AG04450 (cell line): ENCODE measurements around the gene DPM2. TPM values are rescaled to one million over a fixed set of nuclear protein-coding genes. Genes with fewer than 3 reads are reported as not detected.

Experiments
- CTCF ChIA-PET: fragments of 300-600, 350-600 bp; formaldehyde crosslinking; extraction: SDS; loops from one replicate; lab custom pipeline; 2022; ENCODE audit warnings: antibody characterized with exemption, inconsistent platforms; lab: Charles Lee
- POLR2A ChIA-PET: fragments of 350-600 bp; formaldehyde crosslinking; extraction: SDS; loops from one replicate; lab custom pipeline; 2021; ENCODE audit warnings: antibody characterized with exemption, inconsistent platforms; lab: Yijun Ruan, JAX
- DNase-seq: peaks from one replicate; pipeline ENCODE4 v3.0.0-alpha.2; 2011; ENCODE audit warnings: low read depth, low spot score
- H3K27ac ChIP-seq: one replicate; pipeline ENCODE4 v1.5.1; 2012; ENCODE audit warnings: low read depth, low read length, control low read depth
- H3K27me3 ChIP-seq: one replicate; pipeline ENCODE4 v1.6.0; 2012; ENCODE audit warnings: low read length; ENCODE audit not compliant: control insufficient read depth, insufficient read depth
- H3K4me3 ChIP-seq: 2 replicates; pipeline ENCODE4 v1.5.1; 2011; ENCODE audit warnings: mild to moderate bottlenecking, low read depth, low read length, control low read depth
- H3K9me3 ChIP-seq: 2 replicates; pipeline ENCODE4 v1.5.1; 2012; ENCODE audit warnings: low read length; ENCODE audit not compliant: control insufficient read depth, insufficient read depth
- polyA plus RNA-seq: library from polyadenylated mRNA; depleted of rRNA; stranded (reverse); fragments of >200 nt; gene quantifications from 2 replicates; pipeline ENCODE4 v1.2.3, GENCODE V29; 2011
- TF ChIP-seq, protein P1 (sequence below): IDR thresholded peaks from 2 replicates; pipeline ENCODE4 v1.5.1; 2011; ENCODE audit warnings: low read depth, low read length, control low read depth, inconsistent platforms

The DPM2 gene
- polyA plus RNA-seq, 1 experiment = 25.3 TPM

DNA sequence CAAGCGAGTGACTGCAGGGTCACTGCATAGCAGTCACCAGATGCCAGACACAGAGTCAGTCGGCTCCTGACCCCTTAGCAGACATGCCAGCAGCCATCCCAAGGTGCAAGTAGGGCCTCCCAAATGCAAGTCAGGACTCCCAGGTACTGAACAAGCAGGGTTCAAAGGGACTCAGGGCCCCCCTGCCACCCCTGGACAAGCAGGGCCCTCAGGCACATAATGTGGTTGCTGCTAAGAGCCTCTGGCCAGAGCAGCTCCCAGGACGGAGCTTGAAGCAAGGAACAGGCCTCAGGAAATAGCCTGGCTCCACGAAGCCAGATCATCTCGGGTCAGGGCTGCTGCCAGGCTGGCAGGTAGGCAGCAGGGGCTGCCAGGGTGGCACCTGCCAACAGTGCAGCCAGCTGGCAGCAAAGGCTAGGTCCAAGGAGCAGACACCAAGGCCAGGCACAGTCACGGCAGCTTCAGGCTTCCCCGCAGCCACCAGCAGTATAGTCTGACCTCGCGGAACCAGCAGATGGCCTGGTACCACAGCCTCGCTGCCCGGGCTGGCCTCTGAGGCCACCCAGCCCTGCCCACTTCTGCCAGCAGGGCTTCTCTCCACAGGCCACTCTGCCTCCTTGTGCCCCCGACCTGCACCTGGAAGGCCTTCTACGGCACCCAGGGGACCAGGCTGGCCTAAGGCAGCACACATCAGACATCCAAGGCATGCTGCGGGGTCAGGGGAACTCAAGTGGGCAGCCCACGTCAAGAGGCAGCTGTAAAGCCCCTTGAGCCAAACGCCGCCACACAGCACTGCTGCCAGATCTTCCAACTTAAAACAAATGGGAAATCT is 35.7 kb upstream of the DPM2 start:
- no peaks in the 10 kb centered on the region; the same call in 1 of the 2 replicates for H3K9me3 ChIP-seq
- ChIA-PET POLR2A (no interaction called here), CTCF (no interaction called here)
- H3K27me3 ChIP-seq = no peaks in the 10 kb centered on the region
- no peak overlapping the region for H3K27ac ChIP-seq
- no peak overlapping the region for H3K4me3 ChIP-seq
- TF ChIP-seq, protein P1, sequence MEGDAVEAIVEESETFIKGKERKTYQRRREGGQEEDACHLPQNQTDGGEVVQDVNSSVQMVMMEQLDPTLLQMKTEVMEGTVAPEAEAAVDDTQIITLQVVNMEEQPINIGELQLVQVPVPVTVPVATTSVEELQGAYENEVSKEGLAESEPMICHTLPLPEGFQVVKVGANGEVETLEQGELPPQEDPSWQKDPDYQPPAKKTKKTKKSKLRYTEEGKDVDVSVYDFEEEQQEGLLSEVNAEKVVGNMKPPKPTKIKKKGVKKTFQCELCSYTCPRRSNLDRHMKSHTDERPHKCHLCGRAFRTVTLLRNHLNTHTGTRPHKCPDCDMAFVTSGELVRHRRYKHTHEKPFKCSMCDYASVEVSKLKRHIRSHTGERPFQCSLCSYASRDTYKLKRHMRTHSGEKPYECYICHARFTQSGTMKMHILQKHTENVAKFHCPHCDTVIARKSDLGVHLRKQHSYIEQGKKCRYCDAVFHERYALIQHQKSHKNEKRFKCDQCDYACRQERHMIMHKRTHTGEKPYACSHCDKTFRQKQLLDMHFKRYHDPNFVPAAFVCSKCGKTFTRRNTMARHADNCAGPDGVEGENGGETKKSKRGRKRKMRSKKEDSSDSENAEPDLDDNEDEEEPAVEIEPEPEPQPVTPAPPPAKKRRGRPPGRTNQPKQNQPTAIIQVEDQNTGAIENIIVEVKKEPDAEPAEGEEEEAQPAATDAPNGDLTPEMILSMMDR = no peak
- no peak for DNase-seq

DNA sequence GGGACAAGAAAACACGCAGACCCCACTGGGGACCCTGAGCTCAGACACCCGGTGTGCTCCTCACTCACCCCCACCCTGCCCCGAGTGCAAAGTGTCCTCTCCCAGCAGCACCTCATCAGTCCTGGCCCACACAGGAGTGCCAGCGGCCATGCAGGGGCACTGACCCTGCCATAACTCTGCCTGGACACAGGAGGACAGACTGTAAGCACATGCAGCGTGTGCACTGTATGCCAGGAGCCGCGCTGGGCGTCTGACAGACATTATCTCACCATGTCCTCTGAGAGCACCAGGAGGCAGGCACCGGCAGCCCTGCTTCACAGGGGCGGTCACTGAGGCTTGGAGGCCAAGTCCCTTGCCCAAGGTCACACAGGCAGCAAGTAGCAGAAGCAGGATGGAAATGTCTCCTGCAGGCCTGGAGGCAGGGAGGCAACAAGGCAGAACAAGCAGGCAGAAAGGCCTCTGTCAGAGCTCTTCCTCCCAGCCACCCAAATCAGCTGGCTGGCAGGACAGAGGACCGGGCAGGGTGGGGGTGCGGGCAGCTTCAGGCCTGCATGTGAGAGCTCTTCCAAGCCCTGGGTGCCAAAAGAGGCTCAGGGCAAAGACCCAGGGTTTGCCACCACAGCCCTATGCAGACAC is 34.7 kb upstream of the DPM2 start:
- H3K27me3 ChIP-seq = no peaks in the 10 kb centered on the region
- no peak for DNase-seq

DNA sequence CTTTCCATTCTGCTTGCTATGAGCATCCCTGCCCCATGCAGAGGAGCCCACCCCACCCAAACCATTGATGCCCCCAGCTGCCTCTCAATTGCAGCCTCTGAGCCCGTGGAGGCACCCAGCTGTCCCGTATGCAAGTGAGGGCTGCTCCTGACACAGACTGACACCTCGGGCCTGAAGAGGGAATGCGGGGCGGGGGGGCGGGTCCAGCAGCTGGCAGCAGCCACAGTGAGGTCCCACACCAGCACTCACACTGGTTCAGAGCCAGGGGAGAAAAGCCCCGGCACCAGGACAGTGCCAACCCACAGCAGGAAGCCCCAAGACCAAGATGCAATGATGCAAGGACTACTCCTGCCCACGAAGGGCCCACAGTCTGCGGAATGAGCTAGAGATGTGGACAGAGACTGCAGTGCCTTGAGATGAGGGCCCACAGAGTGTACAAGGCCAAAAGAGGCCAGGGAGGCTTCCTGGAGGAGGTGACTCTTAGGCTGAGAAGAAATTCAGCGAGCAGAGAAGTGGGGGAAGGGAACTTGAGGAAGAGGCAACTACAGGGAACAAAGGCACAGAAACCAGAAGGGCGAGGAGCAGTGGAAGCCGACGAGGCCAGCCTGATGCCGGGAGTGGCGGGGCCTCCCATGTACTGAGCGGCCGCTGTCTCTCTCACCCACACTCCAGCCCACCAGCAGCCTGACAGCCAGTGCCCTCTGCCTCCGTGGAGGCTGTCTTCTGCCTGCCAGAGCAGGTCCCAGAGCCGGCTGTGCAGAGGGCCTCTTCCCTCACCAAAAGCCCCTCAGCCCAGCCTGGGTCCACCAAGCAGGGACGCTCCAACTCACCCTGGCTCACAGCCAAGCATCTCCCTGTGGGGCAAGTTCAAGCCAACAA is 33.9 kb upstream of the DPM2 start:
- TF ChIP-seq, protein P1 = no peak
- no peak for DNase-seq
- ChIA-PET POLR2A (no interaction called here), CTCF (interaction anchor here (0.6 to 1.5 kb wide), 3 partner anchors 28 to 146 kb away, joined by 3 to 5 read pairs (median 4); partner anchors contain the start of gene NAIF1)
- Histone ChIP-seq H3K4me3 (no peak overlapping the region), H3K27me3 (no peaks in the 10 kb centered on the region), H3K27ac (no peak overlapping the region), H3K9me3 (no peaks in the 10 kb centered on the region; the same call in 1 of the 2 replicates)

More for the DNA sequence above, 34.7 kb upstream of the DPM2 start:
- POLR2A ChIA-PET = no interaction called here
- Histone ChIP-seq H3K27ac (no peak overlapping the region), H3K4me3 (no peak overlapping the region), H3K9me3 (no peaks in the 10 kb centered on the region; the same call in 1 of the 2 replicates)
- CTCF ChIA-PET = interaction anchor here (0.6 to 1.5 kb wide), 3 partner anchors 29 to 146 kb away, joined by 3 to 5 read pairs (median 4); partner anchors contain the start of gene NAIF1
- TF ChIP-seq, protein P1 = no peak

DNA sequence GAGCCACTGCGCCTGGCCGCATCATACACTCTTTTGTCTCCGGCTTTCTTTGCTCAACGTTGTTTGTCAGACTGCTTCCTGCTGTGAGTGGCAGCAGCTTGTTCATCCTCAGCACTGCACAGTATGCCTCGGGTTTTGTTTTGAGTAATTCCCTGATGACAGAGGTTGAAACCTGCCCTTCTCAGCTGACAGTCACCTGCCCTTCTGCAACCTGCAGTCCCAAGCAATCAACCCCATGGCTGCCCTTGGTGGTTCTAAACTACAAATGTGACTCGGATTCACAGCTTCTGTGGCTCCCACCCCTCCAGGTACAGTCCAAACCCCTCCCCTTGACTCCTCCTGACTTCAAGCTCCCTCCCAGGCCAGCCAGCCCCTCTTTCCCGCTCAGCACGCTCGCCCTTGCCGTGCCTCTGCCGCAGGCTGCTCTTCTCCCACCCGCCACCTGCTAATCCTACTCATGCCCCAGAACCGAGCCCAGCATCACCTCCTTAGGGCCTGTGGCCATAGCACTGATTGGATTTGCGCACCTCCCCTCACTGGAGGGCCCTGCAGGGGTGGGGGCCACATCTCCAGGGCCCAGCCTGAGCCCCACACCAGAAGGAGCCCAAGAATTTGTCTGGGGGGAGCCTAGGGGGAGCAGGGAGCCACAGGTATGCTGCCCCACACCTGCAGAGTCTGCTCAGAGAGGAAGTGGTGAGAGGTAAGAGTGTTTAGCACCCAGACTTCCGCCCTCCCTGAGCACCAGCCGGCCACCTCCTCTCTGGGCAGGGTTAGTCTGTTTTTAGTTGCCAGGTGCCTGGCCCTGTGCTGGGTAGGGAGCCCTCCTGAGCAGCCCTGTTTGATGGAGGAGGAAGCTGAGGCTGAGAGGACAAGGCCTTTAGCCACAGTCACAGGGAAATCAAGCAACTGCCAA is 33.0 kb upstream of the DPM2 start:
- DNase-seq = no peak
- ChIA-PET CTCF (interaction anchor here (0.9 to 1.5 kb wide), 2 partner anchors 27 to 147 kb away, joined by 3 read pairs; no protein-coding TSS in a partner anchor), POLR2A (interaction anchor here (0.6 kb wide), 1 partner anchor 991 kb away, joined by 4 read pairs; no protein-coding TSS in a partner anchor)
- Histone ChIP-seq H3K9me3 (no peaks in the 10 kb centered on the region; the same call in 1 of the 2 replicates), H3K27ac (no peak overlapping the region), H3K4me3 (no peak overlapping the region), H3K27me3 (no peaks in the 10 kb centered on the region)
- TF ChIP-seq, protein P1 = no peak
